ENCODE results near the gene SPSB3. TPM values are rescaled to one million over a fixed set of nuclear protein-coding genes. Genes with fewer than 3 reads are reported as not detected.

The SPSB3 gene
- total and polyA plus RNA-seq, 2 of the 13 experiments (the other 11 are each of a cell fraction or from before 2014, with no cell fraction given) = 13.2 to 21.9 TPM

- in situ Hi-C loops (cut with HindIII; ENCODE audit: extremely low pct_ligation_motif_present, low pct_unique_long_range_greater_than_20kb) (loop anchor here (5.0 kb wide), 1 partner anchor 40 kb away; the partner anchor contains the start of genes NUBP2 and SPSB3), intact Hi-C loops (cut with micrococcal nuclease; ENCODE audit: unreplicated experiment) (no loop called here)
- FAIRE-seq (no peak), ATAC-seq (no peak), DNase-seq (ENCODE audit: low spot score) (no peak)
- Histone ChIP-seq H3K4me3 (replicated peaks in 1 of 3; ENCODE audit: insufficient read depth in 1 of 3, low read depth in 2 of 3, low read length in 3 of 3) (no peak overlapping the region), H3K9me3 (ENCODE audit: low read length) (no peaks in the 10 kb centered on the region), H3K9ac (ENCODE audit: insufficient read depth, low read depth, low read length) (no peak overlapping the region), H3K4me1 (ENCODE audit: insufficient read depth, low read length) (peaks cover 24% of the 10 kb centered on the region), H3K27ac (ENCODE audit: extremely low read length, insufficient read depth, low read length) (no peak overlapping the region), H3K4me2 (ENCODE audit: low read depth, low read length) (no peak overlapping the region), H3K79me2 (ENCODE audit: insufficient read depth, low read length) (peaks cover 28% of the 10 kb centered on the region), H3K36me3 (replicated peaks in 1 of 2; ENCODE audit: control insufficient read depth in 1 of 2, insufficient read depth in 2 of 2, low read length in 2 of 2) (peaks cover 11 to 30% of the 10 kb centered on the region in 2 experiments; a peak in 4 of 5 replicates), H3K27me3 (ENCODE audit: control insufficient read depth in 1 of 2, insufficient read depth in 2 of 2, low read length in 2 of 2) (no peaks in the 10 kb centered on the region; a peak in 1 of 5 replicates), H4K20me1 (ENCODE audit: insufficient read depth, low read length) (no peaks in the 10 kb centered on the region; the same call in 1 of the 2 replicates), H2AFZ (ENCODE audit: low read length) (no peak overlapping the region)
- BruUV-seq (replicated peaks) = no TSS peak
- no peak for TF ChIP-seq MIER3 (CRISPR knock-in tag; IDR thresholded peaks at IDR 0.05; ENCODE audit: borderline replicate concordance)
- TF ChIP-seq SNAPC2 (CRISPR knock-in tag; IDR thresholded peaks at IDR 0.05) = no peak
- TF ChIP-seq ZNF235 (CRISPR knock-in tag; IDR thresholded peaks at IDR 0.05; ENCODE audit: borderline replicate concordance) = no peak
- no peak for TF ChIP-seq EZH2 (conservative IDR thresholded peaks at IDR 0.05; ENCODE audit: low read depth, low read length)
- no peak for TF ChIP-seq NFIC (IDR thresholded peaks at IDR 0.05; ENCODE audit: low read length)
- no peak for TF ChIP-seq BCLAF1 (IDR thresholded peaks at IDR 0.05)
- no peak for TF ChIP-seq ZNF20 (CRISPR knock-in tag; IDR thresholded peaks at IDR 0.05)
- no peak for TF ChIP-seq PPARG (CRISPR knock-in tag; conservative IDR thresholded peaks at IDR 0.05)
- no peak for TF ChIP-seq THAP9 (CRISPR knock-in tag; IDR thresholded peaks at IDR 0.05; ENCODE audit: borderline replicate concordance)
- TF ChIP-seq, protein P1, sequence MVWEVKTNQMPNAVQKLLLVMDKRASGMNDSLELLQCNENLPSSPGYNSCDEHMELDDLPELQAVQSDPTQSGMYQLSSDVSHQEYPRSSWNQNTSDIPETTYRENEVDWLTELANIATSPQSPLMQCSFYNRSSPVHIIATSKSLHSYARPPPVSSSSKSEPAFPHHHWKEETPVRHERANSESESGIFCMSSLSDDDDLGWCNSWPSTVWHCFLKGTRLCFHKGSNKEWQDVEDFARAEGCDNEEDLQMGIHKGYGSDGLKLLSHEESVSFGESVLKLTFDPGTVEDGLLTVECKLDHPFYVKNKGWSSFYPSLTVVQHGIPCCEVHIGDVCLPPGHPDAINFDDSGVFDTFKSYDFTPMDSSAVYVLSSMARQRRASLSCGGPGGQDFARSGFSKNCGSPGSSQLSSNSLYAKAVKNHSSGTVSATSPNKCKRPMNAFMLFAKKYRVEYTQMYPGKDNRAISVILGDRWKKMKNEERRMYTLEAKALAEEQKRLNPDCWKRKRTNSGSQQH (CRISPR knock-in tag; IDR thresholded peaks at IDR 0.05; ENCODE audit: low read depth) = no peak
- no peak for TF ChIP-seq FOXM1 (CRISPR knock-in tag; IDR thresholded peaks at IDR 0.05)
- no peak for TF ChIP-seq DBP (CRISPR knock-in tag; IDR thresholded peaks at IDR 0.05; ENCODE audit: not compliant biosample characterization)
- no peak for TF ChIP-seq ZNF737 (CRISPR knock-in tag; IDR thresholded peaks at IDR 0.05; ENCODE audit: borderline replicate concordance)
- ChIA-PET CTCF (ENCODE audit: low intra/inter-chr PET ratio, low total read pairs) (no interaction called here), POLR2A (interaction anchor here (2.5 kb wide), 1 partner anchor 47 kb away, joined by 10 read pairs; no protein-coding TSS in a partner anchor)
- WGBS (ENCODE audit: low lambda C conversion rate) = 99% methylated on average over 4 of the region's 16 CpGs
Measured at GRCh38 chr16:1822801-1823200, 40.4 kb upstream of the SPSB3 start.

Measured in HepG2 (cell line).